GM13977 (cell line): ENCODE measurements around the gene MAGI1.

Source experiments
- DNase-seq: peaks from one replicate; pipeline ENCODE4 v3.0.0; 2012; ENCODE audit warnings: low spot score
- in situ Hi-C: fragments of 300-500 bp; cut with MboI; formaldehyde crosslinking; loops from one replicate; pipeline ENCODE4 v1.12.0; 2022; ENCODE audit warnings: low sequenced_read_pairs, low pct_unique_long_range_greater_than_20kb, mixed read lengths, inconsistent platforms; ENCODE audit not compliant: unreplicated experiment
- TF ChIP-seq, protein P1 (sequence below): IDR thresholded peaks from 2 replicates; pipeline ENCODE4 v1.5.1; 2012; ENCODE audit warnings: mild to moderate bottlenecking, control low read depth; ENCODE audit not compliant: insufficient read depth; ENCODE audit errors: extremely low read depth, missing control alignments

MAGI1 gene

DNA sequence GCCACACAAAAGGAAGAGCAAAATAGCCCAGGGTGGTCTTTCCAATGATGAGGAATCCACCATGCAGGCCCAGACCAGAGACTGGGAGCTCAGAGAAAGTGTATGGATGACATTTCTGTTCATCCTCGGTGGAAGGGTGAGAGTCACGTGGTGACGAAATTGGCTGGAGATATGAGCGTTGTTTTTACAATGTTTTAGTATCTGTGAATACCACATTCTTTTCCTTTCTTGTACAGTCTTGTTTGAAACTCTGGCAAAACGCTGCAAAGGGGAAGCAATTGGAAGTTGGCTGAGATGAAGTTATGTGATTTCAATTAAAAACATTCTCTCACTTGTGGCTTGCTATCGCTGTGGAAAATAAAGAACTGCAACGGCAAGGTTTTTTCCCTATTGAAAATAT, 137.5 kb downstream of the MAGI1 start:
- in situ Hi-C loops = no loop called here
- TF ChIP-seq, protein P1, sequence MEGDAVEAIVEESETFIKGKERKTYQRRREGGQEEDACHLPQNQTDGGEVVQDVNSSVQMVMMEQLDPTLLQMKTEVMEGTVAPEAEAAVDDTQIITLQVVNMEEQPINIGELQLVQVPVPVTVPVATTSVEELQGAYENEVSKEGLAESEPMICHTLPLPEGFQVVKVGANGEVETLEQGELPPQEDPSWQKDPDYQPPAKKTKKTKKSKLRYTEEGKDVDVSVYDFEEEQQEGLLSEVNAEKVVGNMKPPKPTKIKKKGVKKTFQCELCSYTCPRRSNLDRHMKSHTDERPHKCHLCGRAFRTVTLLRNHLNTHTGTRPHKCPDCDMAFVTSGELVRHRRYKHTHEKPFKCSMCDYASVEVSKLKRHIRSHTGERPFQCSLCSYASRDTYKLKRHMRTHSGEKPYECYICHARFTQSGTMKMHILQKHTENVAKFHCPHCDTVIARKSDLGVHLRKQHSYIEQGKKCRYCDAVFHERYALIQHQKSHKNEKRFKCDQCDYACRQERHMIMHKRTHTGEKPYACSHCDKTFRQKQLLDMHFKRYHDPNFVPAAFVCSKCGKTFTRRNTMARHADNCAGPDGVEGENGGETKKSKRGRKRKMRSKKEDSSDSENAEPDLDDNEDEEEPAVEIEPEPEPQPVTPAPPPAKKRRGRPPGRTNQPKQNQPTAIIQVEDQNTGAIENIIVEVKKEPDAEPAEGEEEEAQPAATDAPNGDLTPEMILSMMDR = no peak

GRCh38 chr3:65899226-65899625, 139.5 kb downstream of the MAGI1 start:
- TF ChIP-seq, protein P1 = no peak
- DNase-seq = no peak
- in situ Hi-C loops = no loop called here

More for the DNA sequence above, 137.5 kb downstream of the MAGI1 start:
- no peak for DNase-seq

GRCh38 chr3:65897766-65898165, 141.0 kb downstream of the MAGI1 start:
- no peak for DNase-seq
- in situ Hi-C loops = no loop called here
- TF ChIP-seq, protein P1 = no peak

DNA sequence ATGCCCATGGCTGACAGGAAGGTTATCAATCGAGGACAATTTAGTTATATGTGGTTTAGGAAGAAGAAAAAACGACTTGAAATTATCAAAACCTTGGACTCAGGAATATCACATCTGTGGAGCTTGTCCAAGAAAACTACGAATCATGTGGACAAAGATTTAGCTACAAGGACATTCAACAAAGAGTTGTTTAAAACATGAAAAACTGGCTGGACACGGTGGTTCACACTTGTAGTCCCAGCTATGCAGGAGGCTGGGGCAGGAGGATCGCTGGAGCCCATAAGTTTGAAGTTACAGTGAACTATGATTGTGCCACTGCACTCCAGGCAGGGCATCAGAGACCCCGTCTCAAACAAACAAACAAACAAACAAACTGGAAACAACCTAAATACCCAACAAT, 142.4 kb downstream of the MAGI1 start:
- TF ChIP-seq, protein P1 = no peak
- no peak for DNase-seq
- in situ Hi-C loops = no loop called here

DNA sequence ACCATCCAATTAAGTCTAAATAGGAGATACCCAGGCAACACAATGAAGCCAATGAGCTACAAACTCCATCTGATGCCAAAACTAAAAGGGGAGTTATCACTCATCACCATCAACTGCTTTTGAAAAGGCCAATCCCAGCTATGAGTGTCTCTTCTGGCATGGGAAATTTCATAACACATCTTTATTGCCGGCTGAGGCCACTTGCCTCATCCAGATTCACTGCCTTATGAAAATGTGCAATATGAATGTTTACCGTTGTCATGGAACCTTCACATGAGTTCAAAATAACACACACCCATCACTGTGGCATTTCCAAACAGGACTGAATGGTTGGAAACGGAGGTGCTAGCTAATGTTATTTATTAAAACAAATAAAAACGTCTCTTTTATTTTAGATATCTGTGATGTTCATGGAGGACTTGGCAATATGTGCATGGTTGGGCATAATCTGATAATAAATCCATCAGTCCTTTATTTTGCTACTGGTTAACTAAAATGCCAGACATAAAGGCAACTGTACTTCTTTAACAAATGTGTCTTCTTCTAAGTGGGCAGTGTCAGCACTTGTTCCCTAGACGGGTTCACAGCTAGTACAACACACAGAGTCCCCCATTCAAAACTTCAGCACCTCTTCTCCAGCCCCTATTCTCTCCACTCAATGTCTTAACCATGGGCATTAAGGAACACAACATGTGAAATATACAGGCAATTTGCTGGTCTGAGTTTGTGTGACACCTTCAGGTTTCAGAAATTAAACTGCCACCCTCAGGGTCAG, 143.9 kb downstream of the MAGI1 start:
- TF ChIP-seq, protein P1 = no peak
- DNase-seq = no peak
- in situ Hi-C loops = no loop called here

GRCh38 chr3:65894126-65894525, 144.6 kb downstream of the MAGI1 start:
- TF ChIP-seq, protein P1 = no peak
- in situ Hi-C loops = no loop called here
- DNase-seq = no peak
